GM18505 (cell line): Measurements from ENCODE around the gene RNF138.

Experiments
- ATAC-seq: cut with Tn5 transposase; IDR thresholded peaks from one replicate; pipeline ENCODE4 v1.9.1; 2021; ENCODE audit not compliant: unreplicated experiment
- POLR2A ChIP-seq: IDR thresholded peaks from 4 replicates; pipeline ENCODE4 v1.6.1; 2011; ENCODE audit warnings: borderline replicate concordance; ENCODE audit not compliant: insufficient read depth, insufficient read length; ENCODE audit errors: extremely low read depth

The RNF138 gene, protein sequence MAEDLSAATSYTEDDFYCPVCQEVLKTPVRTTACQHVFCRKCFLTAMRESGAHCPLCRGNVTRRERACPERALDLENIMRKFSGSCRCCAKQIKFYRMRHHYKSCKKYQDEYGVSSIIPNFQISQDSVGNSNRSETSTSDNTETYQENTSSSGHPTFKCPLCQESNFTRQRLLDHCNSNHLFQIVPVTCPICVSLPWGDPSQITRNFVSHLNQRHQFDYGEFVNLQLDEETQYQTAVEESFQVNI

DNA sequence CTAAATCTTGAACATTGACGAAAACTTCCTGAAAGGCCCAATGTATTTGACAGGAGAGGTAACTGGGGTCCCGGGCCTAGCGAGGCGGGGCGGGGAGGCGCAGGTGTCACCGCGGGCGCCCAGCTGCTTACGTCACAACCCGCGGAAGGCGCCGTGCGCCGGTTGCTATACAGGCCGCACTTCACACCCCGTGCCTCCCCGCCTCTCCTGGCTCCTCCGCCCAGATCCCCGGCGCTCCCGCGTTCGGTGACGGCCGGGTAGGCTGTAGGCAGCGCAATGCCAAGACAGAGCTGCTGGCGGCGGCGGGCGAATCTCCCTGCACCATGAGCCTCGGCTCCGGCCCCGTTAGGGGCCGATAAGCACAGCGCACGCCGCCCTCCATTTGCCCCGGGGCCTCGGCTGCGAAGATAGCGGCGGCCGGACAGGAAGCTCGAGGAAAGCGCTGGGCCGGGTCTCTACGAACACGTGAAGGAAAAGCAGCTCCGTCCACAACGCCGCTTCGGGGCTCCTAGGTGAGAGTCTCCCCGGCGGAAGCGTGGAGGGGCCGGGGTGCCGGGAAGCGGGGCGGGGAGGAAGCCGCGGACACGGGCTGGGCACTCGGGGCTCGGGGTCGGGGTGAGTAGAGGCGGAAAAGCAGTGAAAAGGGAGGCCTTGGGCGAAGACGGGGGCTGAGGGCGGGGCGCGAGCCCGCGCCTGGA is at the start of gene RNF138:
RNF138 (plus strand) TSS at position 151 of the 698 bp plus-strand sequence. CDS start 903 bp downstream, outside the sequence.
- peak; percentile 85 for TF ChIP-seq POLR2A
- peak; percentile 55 for ATAC-seq

DNA sequence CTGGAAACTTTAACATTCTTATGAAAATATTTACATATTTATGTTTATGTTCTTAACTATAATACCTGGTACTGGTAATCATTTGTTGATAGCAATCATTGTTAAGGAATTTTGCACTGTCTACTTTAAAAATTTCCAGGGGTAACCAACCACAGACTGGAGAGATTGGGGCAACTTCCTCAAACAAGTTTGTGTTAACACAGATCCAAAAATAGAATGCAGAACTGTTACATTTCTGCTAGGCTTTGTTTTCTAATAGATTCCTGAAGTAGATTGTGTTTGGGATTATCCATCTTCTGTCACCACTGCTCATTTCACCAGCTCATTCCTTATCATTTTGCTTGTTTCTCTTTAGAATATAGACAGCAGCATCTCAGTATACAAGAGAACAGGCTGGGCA is 49.3 kb upstream of the RNF138 start:
- no peak for ATAC-seq
- no peak for TF ChIP-seq POLR2A

DNA sequence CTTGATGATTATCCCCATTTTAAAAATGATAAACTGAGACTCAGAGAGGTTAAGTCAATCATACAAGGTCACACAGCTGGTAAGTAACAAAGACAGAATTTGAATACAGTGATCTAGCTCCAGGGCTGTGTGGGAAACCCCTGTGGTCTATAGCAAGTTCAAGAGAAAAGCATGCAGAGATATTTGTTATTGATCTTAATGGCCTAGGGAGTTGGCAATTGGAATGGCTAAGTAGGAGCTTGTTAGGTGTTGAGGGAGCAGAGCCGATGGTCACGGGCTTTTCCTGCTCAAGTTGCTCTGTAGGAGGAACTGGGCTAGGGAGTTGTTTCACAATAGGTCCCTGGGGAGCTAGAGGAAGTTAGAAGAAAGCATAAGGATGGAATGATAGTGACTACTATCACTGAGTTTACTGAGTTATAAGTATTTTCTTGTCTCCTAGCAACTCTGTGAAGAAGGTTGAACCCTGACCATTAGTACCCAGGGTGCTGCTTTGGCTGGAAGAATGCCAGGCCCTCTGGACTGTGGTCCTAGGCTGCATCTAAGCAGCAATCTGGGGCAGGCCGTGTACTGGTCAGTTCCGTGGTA is 43.1 kb upstream of the RNF138 start:
- no peak for TF ChIP-seq POLR2A
- no peak for ATAC-seq

DNA sequence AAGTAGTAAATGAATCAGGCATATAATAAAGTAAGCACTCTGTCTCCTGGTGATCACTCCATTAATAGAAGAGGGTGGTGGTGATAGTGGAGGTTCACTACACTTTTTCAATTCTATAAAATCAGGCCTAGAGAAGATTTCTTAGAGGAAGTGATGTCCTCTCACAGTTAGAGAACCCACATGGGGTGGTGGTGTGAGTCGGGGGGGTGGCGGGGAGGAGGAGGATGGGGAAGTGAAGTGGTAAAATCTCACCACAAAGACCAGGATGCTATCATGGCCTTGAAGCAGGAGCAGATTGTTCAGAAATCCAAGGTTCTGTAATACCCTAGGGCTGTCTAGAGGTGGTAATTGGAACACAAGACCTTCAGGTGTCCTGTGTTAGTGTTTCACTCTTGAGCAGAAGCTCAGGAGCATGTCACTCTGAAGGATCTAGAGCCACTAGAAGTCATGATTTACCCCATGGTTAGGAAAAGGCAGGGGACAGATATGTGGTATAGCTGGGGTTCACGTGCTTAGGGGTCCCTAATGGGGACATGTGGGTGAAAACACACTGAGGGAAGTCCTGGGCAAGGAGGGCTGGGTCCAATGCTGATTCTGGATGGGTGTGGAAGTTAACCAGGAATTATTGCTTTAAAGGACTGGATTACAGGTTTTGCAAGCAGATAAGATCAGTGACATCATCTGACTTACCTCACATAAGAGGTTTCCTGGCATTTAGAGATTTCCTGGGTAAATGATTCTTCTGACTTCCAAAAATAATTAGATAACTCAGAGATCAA is 42.1 kb upstream of the RNF138 start:
- no peak for TF ChIP-seq POLR2A
- ATAC-seq: no peak

DNA sequence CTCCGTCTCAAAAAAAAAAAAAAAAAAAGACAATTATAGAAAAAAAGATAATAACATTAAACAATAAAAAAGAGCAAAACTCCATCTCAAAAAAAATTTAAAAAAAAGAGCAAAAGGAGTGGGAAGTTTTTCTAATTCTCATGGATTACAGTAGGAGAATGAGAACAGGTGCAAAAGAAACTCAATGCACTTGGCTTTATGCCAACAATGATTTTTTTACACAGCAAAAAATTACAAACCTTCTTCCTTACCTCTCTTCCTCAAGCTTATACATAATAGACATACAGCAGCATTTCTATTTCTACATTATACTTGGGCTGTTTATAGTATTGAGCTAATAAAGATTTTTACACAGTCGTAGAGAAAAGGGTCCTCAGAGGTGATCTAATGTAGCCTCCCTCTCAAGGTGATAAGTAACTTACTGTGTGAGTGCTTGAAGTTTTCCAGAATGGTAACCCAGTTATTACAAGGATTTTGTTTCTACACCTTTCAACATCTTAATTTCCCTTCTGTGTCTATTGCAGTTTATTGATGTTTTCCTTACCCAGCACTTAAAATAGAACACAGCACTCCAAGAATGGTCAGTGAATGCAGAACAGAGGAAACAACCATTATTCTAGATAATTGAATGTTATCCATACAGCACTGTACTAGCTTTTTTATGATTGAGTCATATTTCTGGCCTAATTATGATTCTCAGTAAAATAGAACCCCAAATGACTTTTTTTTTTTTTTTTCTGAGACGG is 34.9 kb upstream of the RNF138 start:
- no peak for ATAC-seq
- TF ChIP-seq POLR2A: no peak

DNA sequence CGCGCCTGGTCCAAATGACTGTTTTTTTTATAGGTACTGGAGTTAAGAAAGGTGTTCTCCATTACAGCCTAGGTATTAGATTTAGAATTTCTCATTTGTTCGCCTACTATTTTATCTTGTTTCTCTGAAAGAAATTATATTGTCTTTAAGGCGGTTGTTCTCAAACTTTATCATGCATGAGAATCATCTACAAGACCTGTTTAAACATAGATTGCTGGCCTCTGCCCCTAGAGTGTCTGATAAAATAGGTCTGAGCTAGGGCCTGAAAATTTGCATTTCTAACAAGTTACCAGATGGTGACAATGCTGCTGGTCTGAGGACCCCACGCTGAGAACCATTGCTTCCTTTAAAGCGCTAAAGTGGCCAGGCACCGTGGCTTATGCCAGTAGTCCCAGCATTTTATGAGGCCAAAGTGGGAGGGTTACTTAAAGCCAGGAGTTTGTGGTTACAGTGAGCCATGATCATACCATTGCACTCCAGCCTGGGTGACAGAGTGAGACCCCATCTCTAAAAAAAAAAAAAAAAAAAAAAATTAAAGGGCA is 34.0 kb upstream of the RNF138 start:
- ATAC-seq: no peak
- TF ChIP-seq POLR2A: no peak

DNA sequence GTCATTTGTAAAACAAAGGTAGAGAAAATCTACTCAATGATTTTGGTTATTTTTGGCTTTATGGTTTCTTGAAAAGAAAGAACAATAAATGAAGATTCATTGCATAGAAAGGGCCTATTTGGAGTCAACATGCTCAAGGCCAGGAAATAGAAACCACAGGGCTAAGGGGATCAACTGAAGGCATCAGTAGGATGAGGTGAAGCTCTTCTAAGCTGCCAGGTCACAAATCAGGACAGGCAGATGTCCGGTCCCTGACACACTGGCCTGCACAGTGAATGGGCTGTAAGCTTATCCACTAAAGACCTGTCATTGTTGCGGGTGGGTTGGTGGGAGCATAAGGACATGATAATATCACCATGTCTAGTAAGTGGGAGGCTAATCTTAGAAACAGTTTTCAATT is 31.6 kb upstream of the RNF138 start:
- TF ChIP-seq POLR2A: no peak
- no peak for ATAC-seq

DNA sequence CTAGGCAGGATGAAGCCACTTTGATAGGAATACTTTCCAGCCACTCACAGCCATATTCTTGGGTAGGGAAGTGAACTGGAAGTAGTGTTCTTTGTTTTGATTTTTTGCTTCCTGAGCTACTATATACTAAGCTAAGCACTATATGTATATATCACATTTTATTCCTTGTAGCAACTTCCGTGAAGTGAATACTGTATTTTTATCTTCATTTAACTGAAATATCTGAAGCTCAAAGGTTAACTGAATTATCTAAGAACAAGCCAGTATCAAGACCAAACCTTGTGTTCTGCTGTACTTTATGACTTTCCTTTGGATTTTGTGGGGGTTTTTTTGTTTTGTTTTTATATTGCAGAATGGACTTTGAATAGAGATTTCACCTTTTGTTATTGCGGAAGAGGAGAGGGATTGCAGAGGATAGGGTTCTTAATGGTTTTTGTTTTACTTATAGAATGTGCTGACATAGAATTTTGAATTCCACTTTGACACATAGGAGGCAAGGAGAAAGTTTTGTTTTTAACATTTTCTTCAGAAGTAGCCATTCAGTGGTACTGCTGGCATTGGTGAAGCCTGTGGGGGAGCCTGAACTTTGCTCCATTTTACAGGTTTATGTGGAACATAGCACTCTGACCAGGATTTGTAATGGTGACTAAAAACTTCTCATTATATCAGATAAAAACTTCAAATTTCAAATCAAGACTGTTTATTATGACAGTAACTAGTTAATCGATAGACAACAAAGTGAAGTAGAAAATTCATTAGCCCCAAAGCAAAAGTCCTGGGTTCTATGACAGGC is 24.1 kb upstream of the RNF138 start:
- no peak for TF ChIP-seq POLR2A
- no peak for ATAC-seq

DNA sequence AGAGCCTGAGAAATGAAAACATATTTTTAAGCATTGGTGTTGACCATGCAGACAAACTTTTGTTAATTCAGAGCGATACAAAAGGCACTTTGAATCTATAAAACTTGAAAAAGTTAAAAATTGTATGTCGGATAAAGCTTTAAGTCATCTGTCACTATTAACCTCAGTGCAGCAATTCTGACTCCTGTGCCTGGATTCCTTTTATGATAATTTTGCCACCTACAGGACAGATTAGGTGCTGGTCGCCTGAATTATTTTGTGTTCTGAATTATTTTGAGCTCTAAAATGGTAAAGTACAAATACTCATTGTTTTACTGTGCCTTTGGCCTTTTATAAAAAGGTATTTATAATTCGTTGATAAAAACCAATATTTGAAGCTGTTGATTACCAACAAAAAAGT is 19.4 kb upstream of the RNF138 start:
- no peak for TF ChIP-seq POLR2A
- ATAC-seq: no peak

DNA sequence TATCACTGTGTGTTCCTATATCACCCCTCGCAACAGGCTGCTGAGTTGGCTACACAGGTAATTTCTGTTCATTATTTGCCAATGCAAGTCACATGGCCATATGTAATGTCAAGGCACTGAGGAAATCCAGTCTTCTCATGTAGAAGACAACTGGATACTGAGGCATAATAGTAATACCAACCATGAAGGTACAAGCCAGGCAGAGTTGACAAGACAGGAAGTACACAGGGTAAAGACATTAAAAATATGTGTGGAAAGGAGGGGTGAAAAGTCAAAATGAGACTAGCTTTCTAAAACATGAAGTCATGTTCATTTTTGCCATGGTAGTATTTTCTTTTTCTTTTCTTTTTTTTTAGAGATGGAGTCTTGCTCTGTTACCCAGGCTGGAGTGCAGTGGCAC is 17.5 kb upstream of the RNF138 start:
- TF ChIP-seq POLR2A: no peak
- no peak for ATAC-seq

DNA sequence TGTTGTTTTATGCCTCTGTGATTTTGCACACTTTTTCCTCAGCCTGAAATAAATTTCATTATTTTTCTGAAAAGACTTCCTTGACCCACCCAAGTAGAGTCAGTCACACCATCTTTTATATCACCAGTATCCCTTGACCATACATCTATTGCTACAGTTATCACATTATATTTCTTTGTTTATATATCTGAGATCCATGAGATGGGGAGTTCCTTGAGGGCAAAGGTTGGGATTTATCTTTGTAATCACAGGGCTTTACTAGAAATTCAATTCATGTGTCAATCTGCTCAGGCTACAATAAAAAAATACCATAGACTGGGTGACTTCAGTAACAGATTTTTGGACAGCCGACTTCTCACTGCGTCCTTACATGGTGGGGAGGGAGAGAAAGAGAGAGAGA is 12.8 kb upstream of the RNF138 start:
- no peak for ATAC-seq
- TF ChIP-seq POLR2A: no peak

DNA sequence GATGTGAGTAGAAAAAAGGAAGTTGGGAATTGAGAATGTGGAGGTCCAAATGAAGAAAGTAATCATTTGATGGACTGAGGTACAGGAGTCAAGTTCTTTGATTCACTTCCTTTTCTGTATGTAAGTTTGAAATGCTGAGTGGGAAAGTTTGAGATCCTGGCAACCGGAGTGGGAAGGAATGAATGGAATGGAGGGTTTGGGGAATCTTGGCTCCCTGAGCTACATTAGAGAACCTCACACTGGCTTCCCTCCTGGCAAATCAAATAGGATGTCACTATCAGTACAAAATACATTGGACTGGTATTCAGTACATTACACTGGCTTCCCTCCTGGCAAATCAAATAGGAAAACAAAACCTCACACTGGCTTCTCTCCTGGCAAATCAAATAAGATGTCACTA is 9.8 kb upstream of the RNF138 start:
- no peak for ATAC-seq
- no peak for TF ChIP-seq POLR2A
